IMR-90 (cell line): Measurements from ENCODE around the gene PLD5. TPM values are rescaled to one million over a fixed set of nuclear protein-coding genes. Genes with fewer than 3 reads are reported as not detected.

Source experiments
- ATAC-seq: fragments of 200-7000 bp; cut with Tn5 transposase; 2 replicates; pipeline ENCODE4 v1.9.1; 2020; ENCODE audit warnings: low read depth, mild to moderate bottlenecking, moderate library complexity
- BruUV-seq: library from RNA; stranded (reverse); fragments of 400-500 nt; replicated peaks from 2 replicates; lab custom pipeline; 2021; lab: Mats Ljungman, UMichigan
- CTCF ChIA-PET: fragments of 300-600 bp; formaldehyde crosslinking; extraction: SDS; loops from one replicate; lab custom pipeline; 2021; ENCODE audit warnings: antibody characterized with exemption; lab: Yijun Ruan, JAX
- POLR2A ChIA-PET: fragments of 300-600 bp; sonication (Branson Sonifier 250); formaldehyde crosslinking; loops from one replicate; lab custom pipeline; 2022; ENCODE audit warnings: antibody characterized with exemption; ENCODE audit not compliant: unreplicated experiment; lab: Charles Lee
- DNase-seq: peaks from one replicate; pipeline ENCODE4 v3.0.0; 2013
- H2AFZ ChIP-seq: replicated peaks from 2 replicates; pipeline ENCODE3; 2013; ENCODE audit warnings: low read length, mild to moderate bottlenecking; ENCODE audit not compliant: poor library complexity
- H2AK5ac ChIP-seq: 2 replicates; pipeline ENCODE4 v1.6.1; 2013; ENCODE audit warnings: low read depth, low read length, inconsistent platforms
- H2AK9ac ChIP-seq: replicated peaks from 2 replicates; pipeline ENCODE3; 2013; ENCODE audit warnings: mild to moderate bottlenecking, low read depth, low read length, moderate library complexity; ENCODE audit not compliant: poor library complexity
- H2BK120ac ChIP-seq: 2 replicates; pipeline ENCODE4 v1.6.1; 2013; ENCODE audit warnings: low read depth, low read length, inconsistent platforms
- H2BK15ac ChIP-seq: 3 replicates; pipeline ENCODE4 v1.6.1; 2013; ENCODE audit warnings: low read depth, low read length, inconsistent platforms
- H2BK20ac ChIP-seq: 2 replicates; pipeline ENCODE4 v1.6.1; 2013; ENCODE audit warnings: low read depth, mild to moderate bottlenecking, inconsistent platforms, low read length, moderate library complexity
- H2BK5ac ChIP-seq: 2 replicates; pipeline ENCODE4 v1.6.1; 2013; ENCODE audit warnings: mild to moderate bottlenecking, low read depth, low read length, inconsistent platforms; ENCODE audit not compliant: poor library complexity, severe bottlenecking
- H3K14ac ChIP-seq: replicated peaks from 2 replicates; pipeline ENCODE4 v1.6.1; 2013; ENCODE audit warnings: low read depth, low read length, inconsistent platforms
- H3K18ac ChIP-seq: 2 replicates; pipeline ENCODE4 v1.6.1; 2013; ENCODE audit warnings: low read depth, low read length, control low read depth
- H3K23ac ChIP-seq: 2 replicates; pipeline ENCODE4 v1.6.1; 2013; ENCODE audit warnings: low read depth, low read length, inconsistent platforms
- H3K27ac ChIP-seq: 2 replicates; pipeline ENCODE4 v1.5.1; 2013; ENCODE audit warnings: mild to moderate bottlenecking, control low read depth, low read length; ENCODE audit not compliant: insufficient read depth
- H3K27me3 ChIP-seq: 2 replicates; pipeline ENCODE4 v1.6.1; 2013; ENCODE audit warnings: low read length; ENCODE audit not compliant: control insufficient read depth, insufficient read depth
- H3K36me3 ChIP-seq: 2 replicates; pipeline ENCODE4 v1.6.1; 2013; ENCODE audit warnings: low read length, mixed read lengths; ENCODE audit not compliant: control insufficient read depth, insufficient read depth
- H3K4ac ChIP-seq: 2 replicates; pipeline ENCODE4 v1.6.1; 2013; ENCODE audit warnings: low read depth, low read length, inconsistent platforms
- H3K4me1 ChIP-seq: 2 replicates; pipeline ENCODE4 v1.6.1; 2013; ENCODE audit warnings: low read length, mixed read lengths; ENCODE audit not compliant: control insufficient read depth, insufficient read depth
- H3K4me2 ChIP-seq: 2 replicates; pipeline ENCODE4 v1.6.1; 2013; ENCODE audit warnings: low read depth, mild to moderate bottlenecking, control low read depth, low read length, moderate library complexity
- H3K4me3 ChIP-seq: 2 replicates; pipeline ENCODE4 v1.5.1; 2013; ENCODE audit warnings: low read depth, mild to moderate bottlenecking, control low read depth, low read length, moderate library complexity; ENCODE audit not compliant: insufficient read depth
- H3K56ac ChIP-seq: 2 replicates; pipeline ENCODE4 v1.6.1; 2013; ENCODE audit warnings: low read length, inconsistent platforms; ENCODE audit not compliant: insufficient read depth; ENCODE audit errors: extremely low read depth
- H3K79me1 ChIP-seq, 2 experiments: 2 replicates each; pipeline ENCODE4 v1.6.1; 2013; ENCODE audit warnings: low read length in 2 of 2, inconsistent platforms in 1 of 2, low read depth in 1 of 2
- H3K9ac ChIP-seq: 2 replicates; pipeline ENCODE4 v1.6.1; 2013; ENCODE audit warnings: low read depth, low read length, control low read depth
- H3K9me1 ChIP-seq: 2 replicates; pipeline ENCODE4 v1.6.1; 2013; ENCODE audit warnings: low read length, inconsistent platforms; ENCODE audit not compliant: insufficient read depth
- H3K9me3 ChIP-seq: 2 replicates; pipeline ENCODE4 v1.6.1; 2013; ENCODE audit warnings: low read length; ENCODE audit not compliant: control insufficient read depth, insufficient read depth
- H4K20me1 ChIP-seq: 2 replicates; pipeline ENCODE4 v1.6.1; 2013; ENCODE audit warnings: low read length, inconsistent platforms; ENCODE audit not compliant: insufficient read depth
- H4K5ac ChIP-seq: 2 replicates; pipeline ENCODE4 v1.6.1; 2013; ENCODE audit warnings: mild to moderate bottlenecking, low read depth, low read length, control low read depth
- H4K8ac ChIP-seq, 2 experiments: 2 replicates each; pipeline ENCODE4 v1.6.1; 2013; ENCODE audit warnings: low read depth in 2 of 2, low read length in 2 of 2, control low read depth in 1 of 2, inconsistent platforms in 1 of 2
- H4K91ac ChIP-seq: 2 replicates; pipeline ENCODE4 v1.6.1; 2013; ENCODE audit warnings: low read depth, low read length, inconsistent platforms; ENCODE audit not compliant: insufficient read depth
- BHLHE40 ChIP-seq: fragments of 150-350 bp; IDR thresholded peaks from 2 replicates; pipeline ENCODE4 v1.6.1; 2016; ENCODE audit warnings: mild to moderate bottlenecking, low read depth, low read length
- CEBPB ChIP-seq: IDR thresholded peaks from 2 replicates; pipeline ENCODE4 v1.6.1; 2012; ENCODE audit warnings: low read depth, low read length, improper control_type of control experiment
- FOS ChIP-seq: fragments of 150-350 bp; IDR thresholded peaks from 2 replicates; pipeline ENCODE4 v1.6.1; 2016; ENCODE audit warnings: low read depth, low read length
- MAFK ChIP-seq: IDR thresholded peaks from 2 replicates; pipeline ENCODE4 v1.6.1; 2012; ENCODE audit warnings: low read depth, low read length, improper control_type of control experiment
- MXI1 ChIP-seq: IDR thresholded peaks from 2 replicates; pipeline ENCODE4 v1.6.1; 2012; ENCODE audit warnings: low read depth, mild to moderate bottlenecking, low read length, moderate library complexity, borderline replicate concordance
- RCOR1 ChIP-seq: IDR thresholded peaks from 2 replicates; pipeline ENCODE4 v1.6.1; 2012; ENCODE audit warnings: mild to moderate bottlenecking, low read length, improper control_type of control experiment; ENCODE audit not compliant: insufficient replicate concordance
- RFX5 ChIP-seq: IDR thresholded peaks from 2 replicates; pipeline ENCODE4 v1.8.0; 2012; ENCODE audit warnings: low read depth, mild to moderate bottlenecking, low read length, moderate library complexity
- WGBS, 2 experiments: methylation state at CpG; one replicate each; pipeline versions ENCODE4 v1.1.5 to v1.1.7; 2013; ENCODE audit warnings: missing lambda C conversion rate in 2 of 2; ENCODE audit not compliant: insufficient read length in 1 of 2; ENCODE audit errors: extremely low coverage in 2 of 2; 5-methylcytosine and 5-hydroxymethylcytosine counted together
- dilution Hi-C: fragments of 300-500 bp; cut with HindIII; formaldehyde crosslinking; loops from one replicate; pipeline ENCODE4 v1.14.3; 2018; ENCODE audit warnings: low sequenced_read_pairs; ENCODE audit not compliant: unreplicated experiment
- in situ Hi-C: fragments of 300-500 bp; cut with MboI; formaldehyde crosslinking; loops from 3 replicates; pipeline ENCODE4 v1.14.3; 2019; ENCODE audit warnings: low sequenced_read_pairs, inconsistent platforms, mixed read lengths
- intact Hi-C: fragments of 100-400 bp; cut with micrococcal nuclease; formaldehyde crosslinking; loops from 2 replicates; pipeline ENCODE4 v1.10.0; 2022
- polyA plus RNA-seq, 3 experiments: library from polyadenylated mRNA; depleted of rRNA; stranded (reverse); fragments of >200 nt; gene quantifications; 2 replicates each; pipeline ENCODE4 v1.2.3, GENCODE V29; 2012; ENCODE audit warnings: low replicate concordance in 1 of 3
- total RNA-seq: library from RNA; depleted of rRNA; stranded (reverse); fragments of >200 nt; gene quantifications from 2 replicates; pipeline ENCODE4 v1.2.3, GENCODE V29; 2012
- TF ChIP-seq, protein P1 (sequence below): conservative IDR thresholded peaks from 2 replicates; pipeline ENCODE4 v1.5.1; 2012; ENCODE audit warnings: mild to moderate bottlenecking, low read depth, low read length, improper control_type of control experiment

PLD5 gene
- total and polyA plus RNA-seq, 2 of the 4 experiments (the other 2 are of a cell fraction): not detected

DNA sequence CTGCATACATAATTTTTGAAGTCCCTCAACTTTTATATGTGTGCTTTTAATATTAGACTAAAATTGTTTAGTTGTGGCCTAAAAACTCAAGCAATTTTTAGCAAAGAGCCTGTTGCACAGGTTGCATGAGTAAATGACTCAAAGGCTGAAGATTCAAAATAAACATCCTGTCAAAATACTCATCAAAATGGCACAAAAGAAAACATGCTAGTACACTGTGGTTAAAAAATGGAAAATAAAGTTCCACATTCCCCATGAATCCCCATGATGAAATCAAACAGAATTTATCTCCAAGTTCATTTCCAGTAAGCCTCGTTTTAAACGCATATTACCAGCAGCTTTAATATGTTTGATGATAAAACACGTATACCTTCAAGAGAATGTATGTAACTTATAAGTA, 295.5 kb downstream of the PLD5 start:
- CTCF ChIA-PET: no interaction called here
- Histone ChIP-seq H3K4me3 (no peak overlapping the region), H3K36me3 (no peaks in the 10 kb centered on the region), H3K4me1 (no peaks in the 10 kb centered on the region), H2BK15ac (no peak overlapping the region), H4K91ac (no peak overlapping the region), H4K8ac (no peak overlapping the region), H3K79me1 (no peaks in the 10 kb centered on the region), H3K27ac (no peak overlapping the region), H4K20me1 (no peaks in the 10 kb centered on the region), H3K56ac (no peak overlapping the region), H4K5ac (no peak overlapping the region), H3K23ac (no peak overlapping the region), H3K27me3 (no peaks in the 10 kb centered on the region), H2BK120ac (no peak overlapping the region), H3K14ac (no peak overlapping the region), H3K18ac (no peak overlapping the region), H2BK5ac (no peak overlapping the region), H3K9me3 (peaks cover 13% of the 10 kb centered on the region; the same call in 1 of the 2 replicates), H3K9ac (no peak overlapping the region), H2AK5ac (no peak overlapping the region), H2AFZ (no peak overlapping the region), H2BK20ac (no peak overlapping the region), H3K4ac (no peak overlapping the region), H3K9me1 (no peaks in the 10 kb centered on the region), H3K4me2 (no peak overlapping the region), H2AK9ac (no peak overlapping the region)
- ATAC-seq: no peak
- dilution Hi-C loops: no loop called here
- in situ Hi-C loops: no loop called here
- intact Hi-C loops: no loop called here
- POLR2A ChIA-PET: no interaction called here
- no CpG with 5 or more reads among the region's 3 CpGs for WGBS, 2 experiments
- BruUV-seq: no TSS peak
- no peak for DNase-seq
- no peak for TF ChIP-seq MAFK
- no peak for TF ChIP-seq CEBPB
- TF ChIP-seq MXI1: no peak
- TF ChIP-seq, protein P1, sequence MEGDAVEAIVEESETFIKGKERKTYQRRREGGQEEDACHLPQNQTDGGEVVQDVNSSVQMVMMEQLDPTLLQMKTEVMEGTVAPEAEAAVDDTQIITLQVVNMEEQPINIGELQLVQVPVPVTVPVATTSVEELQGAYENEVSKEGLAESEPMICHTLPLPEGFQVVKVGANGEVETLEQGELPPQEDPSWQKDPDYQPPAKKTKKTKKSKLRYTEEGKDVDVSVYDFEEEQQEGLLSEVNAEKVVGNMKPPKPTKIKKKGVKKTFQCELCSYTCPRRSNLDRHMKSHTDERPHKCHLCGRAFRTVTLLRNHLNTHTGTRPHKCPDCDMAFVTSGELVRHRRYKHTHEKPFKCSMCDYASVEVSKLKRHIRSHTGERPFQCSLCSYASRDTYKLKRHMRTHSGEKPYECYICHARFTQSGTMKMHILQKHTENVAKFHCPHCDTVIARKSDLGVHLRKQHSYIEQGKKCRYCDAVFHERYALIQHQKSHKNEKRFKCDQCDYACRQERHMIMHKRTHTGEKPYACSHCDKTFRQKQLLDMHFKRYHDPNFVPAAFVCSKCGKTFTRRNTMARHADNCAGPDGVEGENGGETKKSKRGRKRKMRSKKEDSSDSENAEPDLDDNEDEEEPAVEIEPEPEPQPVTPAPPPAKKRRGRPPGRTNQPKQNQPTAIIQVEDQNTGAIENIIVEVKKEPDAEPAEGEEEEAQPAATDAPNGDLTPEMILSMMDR: no peak
- no peak for TF ChIP-seq BHLHE40
- TF ChIP-seq RCOR1: no peak
- TF ChIP-seq FOS: no peak
- no peak for TF ChIP-seq RFX5
